ENCODE results near the gene ELMO1. TPM values are rescaled to one million over a fixed set of nuclear protein-coding genes. Genes with fewer than 3 reads are reported as not detected.

ELMO1 gene
- total and polyA plus RNA-seq, 8 donors = 3.0 to 20.6 (median 6.6) TPM

DNA sequence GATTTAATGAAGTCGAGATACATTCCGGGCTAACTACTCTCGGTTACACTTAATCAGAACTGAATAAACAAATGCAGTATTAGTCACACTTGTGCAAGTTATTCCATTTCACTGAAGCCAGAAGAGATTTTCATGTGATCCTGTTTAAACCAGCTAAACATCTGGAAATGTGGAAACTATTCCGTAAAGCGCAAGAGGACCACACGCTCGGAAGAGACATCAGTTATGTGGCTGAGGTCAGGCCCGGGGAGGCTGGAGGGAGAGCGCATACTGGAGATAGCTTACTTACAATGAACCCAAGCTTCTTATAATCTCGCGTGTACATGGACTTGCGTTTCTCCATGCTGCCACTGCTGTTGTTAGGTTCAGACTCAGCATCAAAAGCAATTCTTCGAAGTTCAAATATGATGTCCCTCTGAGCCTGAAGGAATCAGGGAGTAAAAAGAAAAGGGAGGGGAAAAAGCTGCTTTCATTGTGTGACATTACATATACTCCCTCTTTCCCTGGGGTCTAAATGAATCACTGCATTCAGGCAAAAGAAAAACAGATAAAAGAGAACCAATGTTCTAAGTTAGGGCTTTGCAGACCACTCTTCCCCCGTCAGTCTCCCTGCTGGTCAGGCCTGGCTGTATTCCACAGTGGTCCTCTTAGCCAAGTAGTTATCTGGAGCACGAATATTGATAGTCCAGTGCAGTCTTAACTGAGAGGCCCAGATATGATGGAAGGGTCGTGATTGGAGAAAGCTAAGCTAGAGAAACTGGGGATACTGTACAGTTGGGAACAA, 237.4 kb downstream of the ELMO1 start:
- no peak for FAIRE-seq
- intact Hi-C loops (cut with DNase I) = loop anchor here in 1 of 3 donors (10.0 kb wide), 1 partner anchor 304 kb away; no protein-coding TSS in a partner anchor
- H3K27ac ChIP-seq = no peak overlapping the region

DNA sequence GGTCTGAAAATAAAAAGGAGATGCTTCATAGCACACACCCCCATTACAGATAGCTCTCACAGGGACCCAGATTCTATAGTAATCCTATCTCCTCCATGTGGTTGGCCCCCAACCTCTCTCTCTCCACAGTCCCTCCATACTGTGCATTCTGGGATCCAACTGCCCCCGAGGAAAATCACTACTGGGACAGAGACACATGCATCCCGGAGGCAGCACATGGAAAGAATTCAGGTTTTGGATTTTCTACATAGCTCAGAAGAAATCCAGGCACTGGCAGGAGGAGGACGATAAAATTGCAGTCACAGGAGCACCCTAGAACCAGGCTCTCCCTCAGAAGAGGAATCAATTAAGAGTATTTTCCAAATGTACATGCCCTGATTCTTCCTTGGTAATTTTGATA, 239.5 kb downstream of the ELMO1 start:
- no peak for ATAC-seq
- Histone ChIP-seq H3K27me3 (no peaks in the 10 kb centered on the region), H3K27ac (no peak overlapping the region), H3K4me1 (peaks cover 0 to 9% (median 5%) of the 10 kb centered on the region in 3 donors), H3K36me3 (no peaks in the 10 kb centered on the region), H3K4me3 (no peak overlapping the region), H3K9me3 (no peaks in the 10 kb centered on the region)
- WGBS, 2 donors = 79 to 82% methylated on average over 3 of the region's 3 CpGs
- TF ChIP-seq, protein P1, sequence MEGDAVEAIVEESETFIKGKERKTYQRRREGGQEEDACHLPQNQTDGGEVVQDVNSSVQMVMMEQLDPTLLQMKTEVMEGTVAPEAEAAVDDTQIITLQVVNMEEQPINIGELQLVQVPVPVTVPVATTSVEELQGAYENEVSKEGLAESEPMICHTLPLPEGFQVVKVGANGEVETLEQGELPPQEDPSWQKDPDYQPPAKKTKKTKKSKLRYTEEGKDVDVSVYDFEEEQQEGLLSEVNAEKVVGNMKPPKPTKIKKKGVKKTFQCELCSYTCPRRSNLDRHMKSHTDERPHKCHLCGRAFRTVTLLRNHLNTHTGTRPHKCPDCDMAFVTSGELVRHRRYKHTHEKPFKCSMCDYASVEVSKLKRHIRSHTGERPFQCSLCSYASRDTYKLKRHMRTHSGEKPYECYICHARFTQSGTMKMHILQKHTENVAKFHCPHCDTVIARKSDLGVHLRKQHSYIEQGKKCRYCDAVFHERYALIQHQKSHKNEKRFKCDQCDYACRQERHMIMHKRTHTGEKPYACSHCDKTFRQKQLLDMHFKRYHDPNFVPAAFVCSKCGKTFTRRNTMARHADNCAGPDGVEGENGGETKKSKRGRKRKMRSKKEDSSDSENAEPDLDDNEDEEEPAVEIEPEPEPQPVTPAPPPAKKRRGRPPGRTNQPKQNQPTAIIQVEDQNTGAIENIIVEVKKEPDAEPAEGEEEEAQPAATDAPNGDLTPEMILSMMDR (IDR thresholded peaks at IDR 0.05) = no peak
- FAIRE-seq = no peak
- intact Hi-C loops (cut with DNase I) = no loop called here
- no peak for DNase-seq

More for the DNA sequence above, 237.4 kb downstream of the ELMO1 start:
- H3K4me3 ChIP-seq = no peak overlapping the region
- 66 to 70% methylated on average over 16 of the region's 16 CpGs for WGBS, 2 donors
- DNase-seq (no peak), ATAC-seq (peak; percentile 45 to 75 (median 48))
- TF ChIP-seq, protein P1 (IDR thresholded peaks at IDR 0.05) = no peak
- H3K36me3 ChIP-seq = no peaks in the 10 kb centered on the region
- H3K4me1 ChIP-seq = peaks cover 0 to 9% (median 5%) of the 10 kb centered on the region in 3 donors
- no peaks in the 10 kb centered on the region for H3K9me3 ChIP-seq
- H3K27me3 ChIP-seq = no peaks in the 10 kb centered on the region

DNA sequence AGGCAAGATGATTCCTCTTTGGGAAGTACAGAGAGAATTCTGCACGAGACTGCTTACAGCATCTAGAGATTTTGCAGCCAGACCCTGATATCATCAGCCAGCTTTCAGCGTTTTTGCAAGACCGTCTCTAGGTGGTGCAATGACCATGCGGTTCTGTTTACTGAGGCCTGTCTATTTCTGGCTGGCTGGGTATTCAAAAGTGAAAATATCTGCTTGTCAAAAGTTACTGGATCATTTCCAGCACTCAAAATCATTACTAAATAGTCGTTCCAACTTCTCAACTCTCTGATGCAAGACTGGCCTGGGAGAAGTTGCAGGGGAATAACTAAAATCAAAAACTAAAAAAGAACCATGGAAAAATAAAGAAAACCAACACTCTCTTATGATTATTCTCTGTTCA, 240.1 kb downstream of the ELMO1 start:
- intact Hi-C loops (cut with DNase I) = no loop called here
- 0 to 1% methylated on average over 5 of the region's 5 CpGs for WGBS, 2 donors
- TF ChIP-seq, protein P1 (IDR thresholded peaks at IDR 0.05) = peak in 1 of 4 donors; percentile 26
- Histone ChIP-seq H3K4me3 (no peak overlapping the region), H3K4me1 (peaks cover 0 to 9% (median 5%) of the 10 kb centered on the region in 3 donors), H3K27ac (no peak overlapping the region), H3K36me3 (no peaks in the 10 kb centered on the region), H3K9me3 (no peaks in the 10 kb centered on the region), H3K27me3 (no peaks in the 10 kb centered on the region)
- peak in 4 of 6 donors; percentile 28 to 62 (median 55) for DNase-seq
- peak; percentile 76 to 95 (median 90) for ATAC-seq
- peak; percentile 85 for FAIRE-seq

DNA sequence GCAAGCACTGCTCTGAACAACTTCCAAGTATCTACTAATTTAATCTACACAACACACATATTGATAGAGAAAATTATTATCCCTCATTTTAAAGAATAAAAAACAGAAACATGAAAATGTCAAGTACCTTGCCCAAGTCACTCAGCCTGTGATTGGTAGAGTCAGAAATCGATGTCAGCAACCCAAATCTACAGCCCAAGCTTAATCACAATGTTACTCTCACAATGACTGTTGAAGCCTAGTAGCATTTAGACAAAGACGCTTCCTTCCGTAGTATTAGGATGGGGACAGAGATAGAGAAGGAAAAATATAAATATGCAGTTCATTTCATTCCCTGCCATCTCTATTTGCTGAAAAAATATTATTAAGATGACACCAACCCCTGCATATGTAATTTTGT, 242.5 kb downstream of the ELMO1 start:
- DNase-seq = no peak
- ATAC-seq = no peak
- FAIRE-seq = no peak
- intact Hi-C loops (cut with DNase I) = no loop called here
- Histone ChIP-seq H3K27me3 (no peaks in the 10 kb centered on the region), H3K27ac (no peak overlapping the region), H3K9me3 (no peaks in the 10 kb centered on the region), H3K4me1 (peaks cover 0 to 12% (median 7%) of the 10 kb centered on the region in 3 donors), H3K4me3 (no peak overlapping the region), H3K36me3 (no peaks in the 10 kb centered on the region)
- 85 to 89% methylated on average over 3 of the region's 3 CpGs for WGBS, 2 donors
- TF ChIP-seq, protein P1 (IDR thresholded peaks at IDR 0.05) = no peak

DNA sequence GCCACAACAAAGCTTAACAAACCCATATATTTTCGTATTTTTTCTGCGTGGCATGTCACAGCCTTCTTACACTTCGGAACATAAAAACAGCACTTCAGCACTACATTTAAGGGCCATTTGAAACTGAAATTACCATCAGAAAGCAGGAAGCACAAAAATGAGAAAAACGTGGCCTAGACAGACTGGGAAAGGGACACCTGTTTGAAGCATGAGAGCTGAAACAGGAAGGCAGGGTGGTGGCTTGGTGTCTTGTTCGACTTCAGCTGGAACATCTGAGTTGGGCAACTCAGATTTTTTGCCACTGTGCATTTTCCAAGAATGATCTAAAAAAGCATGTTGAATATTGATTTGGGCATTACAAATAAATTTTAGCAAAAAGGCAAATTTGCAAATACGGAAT, 243.2 kb downstream of the ELMO1 start:
- intact Hi-C loops (cut with DNase I) = no loop called here
- H3K4me3 ChIP-seq = no peak overlapping the region
- no peak for DNase-seq
- TF ChIP-seq, protein P1 (IDR thresholded peaks at IDR 0.05) = no peak
- no peak for ATAC-seq
- WGBS, 2 donors = 76 to 77% methylated on average over 6 of the region's 6 CpGs
- H3K36me3 ChIP-seq = no peaks in the 10 kb centered on the region
- no peaks in the 10 kb centered on the region for H3K27me3 ChIP-seq
- H3K4me1 ChIP-seq = peaks cover 0 to 14% (median 12%) of the 10 kb centered on the region in 3 donors
- FAIRE-seq = no peak
- H3K9me3 ChIP-seq = no peaks in the 10 kb centered on the region
- no peak overlapping the region for H3K27ac ChIP-seq

All from pancreas (tissue), 10 donors.